Measurements from ENCODE around the gene ZDHHC8. TPM values are rescaled to one million over a fixed set of nuclear protein-coding genes. Genes with fewer than 3 reads are reported as not detected.

ZDHHC8 gene
- total RNA-seq, 1 experiment from 2014 or later: 51.7 TPM

GRCh38 chr22:20133930-20134549 is 2.4 kb downstream of the ZDHHC8 start:
- Histone ChIP-seq H3K18ac (ENCODE audit: insufficient read length, low read depth, low read length) (no peak overlapping the region), H3K27ac (ENCODE audit: insufficient read length, low read depth, low read length) (no peak overlapping the region), H4K5ac (ENCODE audit: insufficient read length, low read depth, low read length) (no peak overlapping the region), H3T11ph (ENCODE audit: low read length) (no peak overlapping the region), H3K9me3 (ENCODE audit: control insufficient read depth, low read depth, low read length) (no peaks in the 10 kb centered on the region), H4K20me1 (ENCODE audit: control insufficient read depth, insufficient read depth, insufficient read length) (peaks cover 5% of the 10 kb centered on the region), H2AK5ac (ENCODE audit: insufficient read length, low read length) (no peak overlapping the region), H3K9ac (ENCODE audit: extremely low read depth, insufficient read length, low read length) (no peak overlapping the region), H3K79me1 (ENCODE audit: insufficient read depth, low read depth, low read length, poor library complexity, severe bottlenecking) (no peaks in the 10 kb centered on the region), H3K23ac (ENCODE audit: insufficient read length, low read depth, low read length) (no peak overlapping the region), H2BK5ac (ENCODE audit: insufficient read length, low read length) (no peak overlapping the region), H2AFZ (ENCODE audit: low read length) (no peak overlapping the region), H3K79me2 (ENCODE audit: insufficient read depth, low read length) (no peaks in the 10 kb centered on the region; the same call in 1 of the 2 replicates), H2BK20ac (ENCODE audit: low read depth, low read length, poor library complexity, severe bottlenecking) (no peak overlapping the region), H3K14ac (ENCODE audit: insufficient read depth, low read length) (no peak overlapping the region), H2BK12ac (ENCODE audit: insufficient read length, low read depth, low read length) (no peak overlapping the region), H3K4ac (ENCODE audit: low read depth, low read length) (no peak overlapping the region), H3K56ac (ENCODE audit: insufficient read length, low read depth, low read length) (no peak overlapping the region), H2BK120ac (ENCODE audit: low read depth, low read length, poor library complexity, severe bottlenecking) (no peak overlapping the region), H3K23me2 (ENCODE audit: insufficient read length, low read depth, low read length, poor library complexity, severe bottlenecking) (peaks cover 4% of the 10 kb centered on the region), H2BK15ac (ENCODE audit: low read depth, low read length) (no peak overlapping the region), H3K4me1 (ENCODE audit: insufficient read depth, low read length) (no peaks in the 10 kb centered on the region), H4K8ac (replicated peaks; ENCODE audit: insufficient read length, low read depth, low read length) (no peak overlapping the region), H3K27me3 (ENCODE audit: insufficient read depth, low read length) (no peaks in the 10 kb centered on the region), H3K4me2 (ENCODE audit: insufficient read depth, insufficient read length, low read length) (no peak overlapping the region), H4K91ac (ENCODE audit: insufficient read length, low read depth, low read length) (no peak overlapping the region)
- DNase-seq: no peak
- WGBS (ENCODE audit: extremely low coverage, insufficient read length, low lambda C conversion rate): no CpG with 5 or more reads among the region's 12 CpGs
- Mint-ChIP-seq H3K27me3 (ENCODE audit: low read depth) (no peaks in the 10 kb centered on the region; the same call in 1 of the 2 replicates), H3K4me1 (peaks cover 2 to 6% of the 10 kb centered on the region in 2 experiments; a peak in 2 of 4 replicates), H3K36me3 (ENCODE audit: insufficient read depth in 1 of 3, low read depth in 3 of 3) (no peaks in the 10 kb centered on the region), H3K27ac (no peak overlapping the region), H3K9me3 (no peaks in the 10 kb centered on the region), H3K4me3 (peak overlapping the region; percentile 48 to 68; a peak in 4 of 5 replicates)
- no peak for TF ChIP-seq CTCF (conservative IDR thresholded peaks at IDR 0.05)
